Measurements from ENCODE around the gene HIRA. TPM values are rescaled to one million over a fixed set of nuclear protein-coding genes. Genes with fewer than 3 reads are reported as not detected.
A peak's percentile ranks its signal among the peaks of the same experiment; 100 is the strongest.
"Not testable (repeated sequence)": the region's sequence is repeated elsewhere in the genome, so short reads cannot be mapped to it uniquely, and the experiment has no call there.

Gene HIRA
- total RNA-seq, 1 experiment from 2014 or later = 31.4 TPM

GRCh38 chr22:19440411-19441195 lies 9.1 kb upstream of the HIRA start:
- peaks cover 7% of the 10 kb centered on the region for H3K36me3 ChIP-seq (replicated peaks; ENCODE audit: control insufficient read depth, insufficient read depth, low read length)

GRCh38 chr22:19438298-19438697 lies 6.8 kb upstream of the HIRA start:
- H3K27me3 ChIP-seq (ENCODE audit: control insufficient read depth, insufficient read depth, low read length) = no peaks in the 10 kb centered on the region
- no peak overlapping the region for H3K4me3 ChIP-seq (ENCODE audit: insufficient read depth, low read depth, low read length)
- H3K36me3 ChIP-seq (replicated peaks; ENCODE audit: control insufficient read depth, insufficient read depth, low read length) = peaks cover 6% of the 10 kb centered on the region
- no peak for DNase-seq

More at GRCh38 chr22:19440411-19441195, 9.1 kb upstream of the HIRA start:
- H3K4me3 ChIP-seq (ENCODE audit: insufficient read depth, low read depth, low read length) = no peak overlapping the region
- H3K27me3 ChIP-seq (ENCODE audit: control insufficient read depth, insufficient read depth, low read length) = no peaks in the 10 kb centered on the region
- no peak for DNase-seq

GRCh38 chr22:19436444-19437161 lies 5.1 kb upstream of the HIRA start:
- H3K36me3 ChIP-seq (replicated peaks; ENCODE audit: control insufficient read depth, insufficient read depth, low read length); DNase-seq; H3K27me3 ChIP-seq (ENCODE audit: control insufficient read depth, insufficient read depth, low read length); H3K4me3 ChIP-seq (ENCODE audit: insufficient read depth, low read depth, low read length): not testable (repeated sequence)

- H3K27me3 ChIP-seq (ENCODE audit: control insufficient read depth, insufficient read depth, low read length) = no peaks in the 10 kb centered on the region
- DNase-seq = no peak
- no peak overlapping the region for H3K4me3 ChIP-seq (ENCODE audit: insufficient read depth, low read depth, low read length)
- peaks cover 6% of the 10 kb centered on the region for H3K36me3 ChIP-seq (replicated peaks; ENCODE audit: control insufficient read depth, insufficient read depth, low read length)
Observed at GRCh38 chr22:19434829-19435580, 3.5 kb upstream of the HIRA start.

GRCh38 chr22:19434401-19434800 lies 2.9 kb upstream of the HIRA start:
- Histone ChIP-seq H3K4me3 (ENCODE audit: insufficient read depth, low read depth, low read length) (no peak overlapping the region), H3K27me3 (ENCODE audit: control insufficient read depth, insufficient read depth, low read length) (no peaks in the 10 kb centered on the region), H3K36me3 (replicated peaks; ENCODE audit: control insufficient read depth, insufficient read depth, low read length) (peaks cover 6% of the 10 kb centered on the region)
- no peak for DNase-seq

GRCh38 chr22:19432133-19432851 lies 759 bp upstream of the HIRA start, which contains the start of gene MRPL40:
MRPL40 (plus strand) TSS chr22:19432545; CDS start chr22:19432555, 10 bp downstream.
- peaks cover 6% of the 10 kb centered on the region for H3K36me3 ChIP-seq (replicated peaks; ENCODE audit: control insufficient read depth, insufficient read depth, low read length)
- H3K4me3 ChIP-seq (ENCODE audit: insufficient read depth, low read depth, low read length) = peak within 1 kb of the TSS; percentile 92
- H3K27me3 ChIP-seq (ENCODE audit: control insufficient read depth, insufficient read depth, low read length) = no peaks in the 10 kb centered on the region
- DNase-seq = peak; percentile 91

- Histone ChIP-seq H3K4me3 (ENCODE audit: insufficient read depth, low read depth, low read length) (peak overlapping the region; percentile 82), H3K36me3 (replicated peaks; ENCODE audit: control insufficient read depth, insufficient read depth, low read length) (peaks cover 6% of the 10 kb centered on the region), H3K27me3 (ENCODE audit: control insufficient read depth, insufficient read depth, low read length) (no peaks in the 10 kb centered on the region)
- peak; percentile 79 for DNase-seq
Observed at GRCh38 chr22:19430890-19431541, 517 bp downstream of the HIRA start.

GRCh38 chr22:19429950-19430889 lies 1.3 kb downstream of the HIRA start:
- H3K27me3 ChIP-seq (ENCODE audit: control insufficient read depth, insufficient read depth, low read length) = no peaks in the 10 kb centered on the region
- H3K4me3 ChIP-seq (ENCODE audit: insufficient read depth, low read depth, low read length) = peak overlapping the region; percentile 82
- peaks cover 4% of the 10 kb centered on the region for H3K36me3 ChIP-seq (replicated peaks; ENCODE audit: control insufficient read depth, insufficient read depth, low read length)
- DNase-seq = peak; percentile 54

GRCh38 chr22:19424186-19424500 lies 7.4 kb downstream of the HIRA start:
- Histone ChIP-seq H3K27me3 (ENCODE audit: control insufficient read depth, insufficient read depth, low read length) (no peaks in the 10 kb centered on the region), H3K36me3 (replicated peaks; ENCODE audit: control insufficient read depth, insufficient read depth, low read length) (no peaks in the 10 kb centered on the region; the same call in 1 of the 2 replicates), H3K4me3 (ENCODE audit: insufficient read depth, low read depth, low read length) (no peak overlapping the region)
- no peak for DNase-seq

- Histone ChIP-seq H3K27me3 (ENCODE audit: control insufficient read depth, insufficient read depth, low read length) (no peaks in the 10 kb centered on the region), H3K36me3 (replicated peaks; ENCODE audit: control insufficient read depth, insufficient read depth, low read length) (no peaks in the 10 kb centered on the region; the same call in 1 of the 2 replicates), H3K4me3 (ENCODE audit: insufficient read depth, low read depth, low read length) (no peak overlapping the region)
- DNase-seq = no peak
Observed at GRCh38 chr22:19422440-19423301, 8.9 kb downstream of the HIRA start.

GRCh38 chr22:19420321-19420720 lies 11.2 kb downstream of the HIRA start:
- H3K4me3 ChIP-seq (ENCODE audit: insufficient read depth, low read depth, low read length) = no peak overlapping the region
- no peaks in the 10 kb centered on the region; the same call in 1 of the 2 replicates for H3K36me3 ChIP-seq (replicated peaks; ENCODE audit: control insufficient read depth, insufficient read depth, low read length)
- DNase-seq = no peak
- no peaks in the 10 kb centered on the region for H3K27me3 ChIP-seq (ENCODE audit: control insufficient read depth, insufficient read depth, low read length)

- H3K4me3 ChIP-seq (ENCODE audit: insufficient read depth, low read depth, low read length) = no peak overlapping the region
- no peaks in the 10 kb centered on the region for H3K36me3 ChIP-seq (replicated peaks; ENCODE audit: control insufficient read depth, insufficient read depth, low read length)
- no peaks in the 10 kb centered on the region for H3K27me3 ChIP-seq (ENCODE audit: control insufficient read depth, insufficient read depth, low read length)
- DNase-seq = no peak
Observed at GRCh38 chr22:19419464-19420178, 11.9 kb downstream of the HIRA start.
